KMS-11 (cell line): ENCODE data around the gene PRRT1.

Source experiments
- H2AFZ ChIP-seq: fragments of 200-600 bp; sonication (generic); 2 replicates; pipeline ENCODE4 v1.6.1; 2016; ENCODE audit warnings: antibody characterized with exemption, mixed run types, low read depth
- H3K27ac ChIP-seq: fragments of 200-600 bp; sonication (generic); 2 replicates; pipeline ENCODE4 v1.6.1; 2016; ENCODE audit warnings: mild to moderate bottlenecking, mixed run types
- H3K27me3 ChIP-seq: fragments of 200-600 bp; sonication (generic); 2 replicates; pipeline ENCODE4 v1.6.1; 2017; ENCODE audit warnings: mild to moderate bottlenecking, low read depth, mixed run types, moderate library complexity; ENCODE audit not compliant: insufficient read depth
- H3K36me3 ChIP-seq: fragments of 200-600 bp; sonication (generic); 2 replicates; pipeline ENCODE4 v1.6.1; 2017; ENCODE audit warnings: mild to moderate bottlenecking, mixed run types; ENCODE audit not compliant: insufficient read depth
- H3K4me1 ChIP-seq: fragments of 200-600 bp; sonication (generic); 2 replicates; pipeline ENCODE4 v1.6.1; 2016; ENCODE audit warnings: mild to moderate bottlenecking, low read depth, mixed run types; ENCODE audit not compliant: poor library complexity, severe bottlenecking
- H3K4me2 ChIP-seq: fragments of 200-600 bp; sonication (generic); 2 replicates; pipeline ENCODE4 v1.7.0; 2016; ENCODE audit warnings: mild to moderate bottlenecking, mixed run types
- H3K4me3 ChIP-seq: fragments of 200-600 bp; sonication (generic); IDR thresholded peaks from 2 replicates; pipeline ENCODE4 v1.6.1; 2017; ENCODE audit warnings: low read depth, low read length, mixed read lengths; ENCODE audit not compliant: insufficient read depth
- H3K79me2 ChIP-seq: fragments of 200-600 bp; sonication (generic); 2 replicates; pipeline ENCODE4 v1.6.1; 2016; ENCODE audit warnings: low read depth, mixed run types; ENCODE audit not compliant: insufficient read depth
- H3K9ac ChIP-seq: fragments of 200-600 bp; sonication (generic); 2 replicates; pipeline ENCODE4 v1.6.1; 2016; ENCODE audit warnings: mild to moderate bottlenecking, mixed run types
- H4K20me1 ChIP-seq: fragments of 200-600 bp; sonication (generic); 2 replicates; pipeline ENCODE4 v1.6.1; 2016; ENCODE audit warnings: mild to moderate bottlenecking, mixed run types; ENCODE audit not compliant: insufficient read depth
- CTCF ChIP-seq: fragments of 200-600 bp; sonication (generic); conservative IDR thresholded peaks from 2 replicates; pipeline ENCODE4 v1.6.1; 2017; ENCODE audit warnings: low read depth, mild to moderate bottlenecking, antibody characterized with exemption, low read length, moderate library complexity, mixed read lengths

PRRT1 gene

DNA sequence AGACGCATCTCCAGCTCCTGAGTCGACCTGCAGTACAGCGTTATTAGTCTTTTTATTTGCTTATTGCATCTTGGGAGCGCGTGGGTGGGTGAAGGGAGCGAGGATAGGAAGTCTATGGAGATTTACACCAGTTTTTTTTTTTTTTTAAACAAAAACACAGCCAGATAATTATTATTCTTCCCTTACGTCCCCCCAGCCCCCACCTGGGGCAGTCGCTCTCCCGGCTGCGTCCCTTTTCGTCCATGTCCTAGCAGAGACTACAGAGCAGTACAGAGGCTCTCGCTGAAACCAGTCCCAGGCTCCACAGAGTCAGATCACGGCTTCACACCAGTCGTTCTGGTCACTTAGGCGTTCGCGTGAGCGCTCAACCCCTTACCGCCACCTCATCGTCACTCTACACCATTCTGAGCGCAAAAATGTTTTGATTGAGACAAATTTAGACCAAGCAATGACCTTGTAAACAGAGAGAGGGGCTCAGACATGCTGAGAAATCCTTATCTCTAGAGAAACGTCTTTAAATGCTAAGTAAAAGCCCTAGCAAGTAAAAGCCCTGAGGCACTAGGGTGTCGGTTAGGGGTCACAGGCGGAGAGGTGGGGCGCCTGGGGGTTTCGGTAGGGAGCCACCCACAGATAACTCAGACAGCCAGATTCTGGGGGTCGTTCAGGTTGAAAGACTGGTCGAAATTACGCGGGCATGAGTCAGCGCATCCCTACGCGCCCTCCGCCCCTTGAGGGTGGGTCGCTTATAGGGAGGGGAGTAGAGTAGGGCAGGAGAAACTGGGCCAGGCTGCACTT, 1.2 kb upstream of the PRRT1 start:
- Histone ChIP-seq H3K36me3 (no peaks in the 10 kb centered on the region), H3K27me3 (peaks cover 6% of the 10 kb centered on the region; the same call in 1 of the 2 replicates), H3K4me1 (no peaks in the 10 kb centered on the region), H3K27ac (no peak overlapping the region), H3K4me3 (no peak overlapping the region), H2AFZ (no peak overlapping the region), H4K20me1 (no peaks in the 10 kb centered on the region), H3K9ac (no peak overlapping the region), H3K4me2 (no peak overlapping the region), H3K79me2 (no peaks in the 10 kb centered on the region)
- no peak for TF ChIP-seq CTCF

- H3K4me3 ChIP-seq: no peak overlapping the region
- no peak overlapping the region for H3K9ac ChIP-seq
- no peak for TF ChIP-seq CTCF
Measured at GRCh38 chr6:32151181-32151862, 417 bp downstream of the PRRT1 start.

GRCh38 chr6:32149932-32150870, 1.5 kb downstream of the PRRT1 start:
- H3K4me1 ChIP-seq: no peaks in the 10 kb centered on the region
- no peak overlapping the region for H3K27ac ChIP-seq
- no peak for TF ChIP-seq CTCF
- no peak overlapping the region for H2AFZ ChIP-seq
- peaks cover 6% of the 10 kb centered on the region; the same call in 1 of the 2 replicates for H3K27me3 ChIP-seq
- H3K4me3 ChIP-seq: no peak overlapping the region
- H3K79me2 ChIP-seq: no peaks in the 10 kb centered on the region
- no peaks in the 10 kb centered on the region for H4K20me1 ChIP-seq
- H3K9ac ChIP-seq: no peak overlapping the region
- H3K36me3 ChIP-seq: no peaks in the 10 kb centered on the region
- H3K4me2 ChIP-seq: no peak overlapping the region

More at GRCh38 chr6:32151181-32151862, 417 bp downstream of the PRRT1 start:
- no peaks in the 10 kb centered on the region for H3K4me1 ChIP-seq
- H4K20me1 ChIP-seq: no peaks in the 10 kb centered on the region
- peaks cover 6% of the 10 kb centered on the region; the same call in 1 of the 2 replicates for H3K27me3 ChIP-seq
- no peaks in the 10 kb centered on the region for H3K36me3 ChIP-seq
- H3K27ac ChIP-seq: no peak overlapping the region
- H3K4me2 ChIP-seq: no peak overlapping the region
- no peaks in the 10 kb centered on the region for H3K79me2 ChIP-seq
- no peak overlapping the region for H2AFZ ChIP-seq

GRCh38 chr6:32149092-32149755, 2.5 kb downstream of the PRRT1 start:
- Histone ChIP-seq H3K27ac (no peak overlapping the region), H3K36me3 (no peaks in the 10 kb centered on the region), H3K4me2 (no peak overlapping the region), H3K9ac (no peak overlapping the region), H3K27me3 (peaks cover 6% of the 10 kb centered on the region; the same call in 1 of the 2 replicates), H3K79me2 (no peaks in the 10 kb centered on the region), H4K20me1 (no peaks in the 10 kb centered on the region), H3K4me3 (no peak overlapping the region), H2AFZ (no peak overlapping the region), H3K4me1 (no peaks in the 10 kb centered on the region)
- no peak for TF ChIP-seq CTCF
